GM12891 (cell line): Measurements from ENCODE around the gene BROX.
"Not testable (repeated sequence)": the region's sequence is repeated elsewhere in the genome, so short reads cannot be mapped to it uniquely, and the experiment has no call there.

Source experiments
- DNase-seq: peaks from one replicate; pipeline ENCODE4 v3.0.0; 2011; ENCODE audit warnings: low spot score; ENCODE audit not compliant: insufficient read length
- FAIRE-seq: peaks from 2 replicates; lab custom pipeline; 2011; peaks lifted over from hg19 to GRCh38; lab: Jason Lieb, UNC
- PAX5 ChIP-seq: IDR thresholded peaks from 2 replicates; pipeline ENCODE4 v1.6.1; 2011; ENCODE audit warnings: low read length, moderate library complexity, mild to moderate bottlenecking; ENCODE audit not compliant: insufficient read depth, severe bottlenecking
- POLR2A ChIP-seq: IDR thresholded peaks from 2 replicates; pipeline ENCODE4 v1.6.1; 2011; ENCODE audit warnings: low read depth, low read length, control low read depth
- POLR2AphosphoS5 ChIP-seq: IDR thresholded peaks from 2 replicates; pipeline ENCODE4 v1.6.1; 2011; ENCODE audit warnings: low read depth, low read length, control low read depth
- POU2F2 ChIP-seq: IDR thresholded peaks from 2 replicates; pipeline ENCODE4 v1.6.1; 2011; ENCODE audit warnings: low read depth, mild to moderate bottlenecking, control low read depth, low read length, moderate library complexity
- SPI1 ChIP-seq: IDR thresholded peaks from 2 replicates; pipeline ENCODE4 v1.6.1; 2011; ENCODE audit warnings: low read depth, low read length, control low read depth
- TAF1 ChIP-seq: IDR thresholded peaks from 2 replicates; pipeline ENCODE4 v1.6.1; 2011; ENCODE audit warnings: low read depth, low read length, control low read depth

Gene BROX

GRCh38 chr1:222754366-222755139 is 42.2 kb downstream of the BROX start:
- DNase-seq (no peak), FAIRE-seq (no peak)
- TF ChIP-seq POLR2A: no peak
- no peak for TF ChIP-seq POU2F2
- TF ChIP-seq POLR2AphosphoS5: no peak
- no peak for TF ChIP-seq PAX5
- no peak for TF ChIP-seq SPI1
- TF ChIP-seq TAF1: no peak

- DNase-seq (no peak), FAIRE-seq (no peak)
- TF ChIP-seq POLR2A (no peak), POU2F2 (no peak), TAF1 (no peak), PAX5 (no peak), POLR2AphosphoS5 (no peak), SPI1 (no peak)
These were observed 45.4 kb downstream of the BROX start for GRCh38 chr1:222757646-222758268.

- FAIRE-seq (no peak), DNase-seq (no peak)
- TF ChIP-seq POU2F2: no peak
- no peak for TF ChIP-seq POLR2A
- TF ChIP-seq POLR2AphosphoS5: no peak
- no peak for TF ChIP-seq SPI1
- TF ChIP-seq TAF1: no peak
- TF ChIP-seq PAX5: no peak
These were observed 47.2 kb downstream of the BROX start for GRCh38 chr1:222759451-222760035.

- FAIRE-seq: no peak
- no peak for DNase-seq
- no peak for TF ChIP-seq POLR2AphosphoS5
- no peak for TF ChIP-seq POU2F2
- no peak for TF ChIP-seq PAX5
- TF ChIP-seq POLR2A: no peak
These were observed 48.7 kb downstream of the BROX start for GRCh38 chr1:222761083-222761482.

- DNase-seq, FAIRE-seq: not testable (repeated sequence)
These were observed 49.8 kb downstream of the BROX start for GRCh38 chr1:222762178-222762577.

GRCh38 chr1:222767152-222767571 is 54.8 kb downstream of the BROX start:
- TF ChIP-seq POLR2AphosphoS5 (no peak), SPI1 (no peak), PAX5 (no peak), TAF1 (no peak), POU2F2 (no peak), POLR2A (no peak)
- no peak for FAIRE-seq
- DNase-seq: no peak

GRCh38 chr1:222768592-222768991 is 56.2 kb downstream of the BROX start:
- DNase-seq (no peak), FAIRE-seq (no peak)
- TF ChIP-seq POLR2A (no peak), SPI1 (no peak), PAX5 (no peak)

GRCh38 chr1:222769181-222769580 is 56.8 kb downstream of the BROX start:
- FAIRE-seq (no peak), DNase-seq (no peak)
- TF ChIP-seq POU2F2 (no peak), PAX5 (no peak), TAF1 (no peak), POLR2A (no peak), POLR2AphosphoS5 (no peak)

GRCh38 chr1:222769971-222770620 is 57.7 kb downstream of the BROX start:
- FAIRE-seq (no peak), DNase-seq (no peak)
- TF ChIP-seq POU2F2 (no peak), POLR2A (no peak), SPI1 (no peak), POLR2AphosphoS5 (no peak), TAF1 (no peak), PAX5 (no peak)

- DNase-seq (no peak), FAIRE-seq (peak; percentile 82)
- TF ChIP-seq POU2F2: peak; percentile 21; the same call in 1 of the 2 replicates
- no peak for TF ChIP-seq PAX5
These were observed 60.6 kb downstream of the BROX start for GRCh38 chr1:222772996-222773379.
